Cardiac fibroblast (primary cell): ENCODE results near the gene HMCN2.

Experiments
- DNase-seq, 2 donors: peaks; one replicate each; pipeline versions ENCODE4 v3.0.0 to v3.0.0-alpha.2; 2010; ENCODE audit warnings: low read depth in 2 of 2
- H3K4me3 ChIP-seq, 2 donors: replicated peaks in 1 of 2; 1 replicate in 1 of 2; 2 replicates in 1 of 2; pipeline ENCODE4 v1.5.1; 2011; ENCODE audit warnings: low read depth in 2 of 2, low read length in 2 of 2, mild to moderate bottlenecking in 2 of 2, moderate library complexity in 1 of 2
- TF ChIP-seq, protein P1 (sequence below): IDR thresholded peaks from one replicate; pipeline ENCODE4 v1.5.1; 2011; ENCODE audit warnings: low read depth, mild to moderate bottlenecking, low read length, inconsistent platforms

Gene HMCN2

DNA sequence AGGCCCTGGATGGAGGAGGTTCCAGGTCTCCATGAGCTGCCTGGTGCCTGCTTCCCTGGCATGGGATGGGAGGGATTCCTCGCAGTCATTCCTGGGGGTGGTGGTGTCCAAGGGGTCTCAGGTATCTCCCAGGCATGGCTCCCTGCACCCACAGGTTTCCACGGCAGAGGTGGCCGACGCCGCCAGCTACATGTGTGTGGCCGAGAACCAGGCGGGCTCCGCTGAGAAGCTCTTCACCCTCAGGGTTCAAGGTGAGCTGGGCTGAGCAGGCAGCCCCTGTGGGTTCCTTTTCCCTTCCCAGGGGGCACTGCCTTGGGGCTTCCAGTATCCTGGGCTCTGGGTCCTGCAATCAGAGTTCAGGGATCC lies 117.8 kb downstream of the HMCN2 start:
- TF ChIP-seq, protein P1, sequence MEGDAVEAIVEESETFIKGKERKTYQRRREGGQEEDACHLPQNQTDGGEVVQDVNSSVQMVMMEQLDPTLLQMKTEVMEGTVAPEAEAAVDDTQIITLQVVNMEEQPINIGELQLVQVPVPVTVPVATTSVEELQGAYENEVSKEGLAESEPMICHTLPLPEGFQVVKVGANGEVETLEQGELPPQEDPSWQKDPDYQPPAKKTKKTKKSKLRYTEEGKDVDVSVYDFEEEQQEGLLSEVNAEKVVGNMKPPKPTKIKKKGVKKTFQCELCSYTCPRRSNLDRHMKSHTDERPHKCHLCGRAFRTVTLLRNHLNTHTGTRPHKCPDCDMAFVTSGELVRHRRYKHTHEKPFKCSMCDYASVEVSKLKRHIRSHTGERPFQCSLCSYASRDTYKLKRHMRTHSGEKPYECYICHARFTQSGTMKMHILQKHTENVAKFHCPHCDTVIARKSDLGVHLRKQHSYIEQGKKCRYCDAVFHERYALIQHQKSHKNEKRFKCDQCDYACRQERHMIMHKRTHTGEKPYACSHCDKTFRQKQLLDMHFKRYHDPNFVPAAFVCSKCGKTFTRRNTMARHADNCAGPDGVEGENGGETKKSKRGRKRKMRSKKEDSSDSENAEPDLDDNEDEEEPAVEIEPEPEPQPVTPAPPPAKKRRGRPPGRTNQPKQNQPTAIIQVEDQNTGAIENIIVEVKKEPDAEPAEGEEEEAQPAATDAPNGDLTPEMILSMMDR, result no peak
- no peak for DNase-seq
- no peak overlapping the region for H3K4me3 ChIP-seq

DNA sequence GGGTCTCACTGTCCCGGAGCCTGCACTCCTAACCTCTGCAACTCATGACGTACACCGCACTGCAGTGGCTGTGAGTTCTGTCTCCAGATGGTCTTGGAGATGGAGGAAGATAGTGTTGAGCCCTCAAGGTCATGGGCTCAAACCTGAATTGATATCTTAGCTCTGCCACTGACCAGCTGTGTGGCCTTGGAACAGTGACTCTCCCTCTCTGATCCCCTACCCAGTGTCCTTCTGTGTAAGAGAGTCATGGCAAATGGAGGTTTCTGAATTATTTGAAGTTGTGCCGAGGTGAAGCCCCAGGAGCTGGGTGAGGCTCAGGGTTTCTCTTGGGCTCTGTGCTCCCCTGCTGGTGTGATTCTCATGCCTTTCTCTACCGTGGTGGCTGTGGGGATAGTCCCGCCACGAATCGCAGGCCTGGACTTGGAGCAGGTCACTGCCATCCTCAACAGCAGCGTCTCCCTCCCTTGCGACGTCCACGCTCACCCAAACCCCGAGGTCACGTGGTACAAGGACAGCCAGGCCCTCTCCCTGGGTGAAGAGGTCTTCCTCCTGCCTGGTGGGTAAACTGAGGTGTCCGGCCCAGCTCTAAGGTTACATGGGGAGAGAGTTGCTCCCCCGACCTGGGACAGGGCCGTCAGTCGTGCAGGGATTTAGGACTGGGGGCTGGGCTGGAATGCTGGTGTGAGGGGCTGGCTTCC lies 118.6 kb downstream of the HMCN2 start:
- DNase-seq, result no peak
- no peak overlapping the region for H3K4me3 ChIP-seq
- TF ChIP-seq, protein P1, result no peak

DNA sequence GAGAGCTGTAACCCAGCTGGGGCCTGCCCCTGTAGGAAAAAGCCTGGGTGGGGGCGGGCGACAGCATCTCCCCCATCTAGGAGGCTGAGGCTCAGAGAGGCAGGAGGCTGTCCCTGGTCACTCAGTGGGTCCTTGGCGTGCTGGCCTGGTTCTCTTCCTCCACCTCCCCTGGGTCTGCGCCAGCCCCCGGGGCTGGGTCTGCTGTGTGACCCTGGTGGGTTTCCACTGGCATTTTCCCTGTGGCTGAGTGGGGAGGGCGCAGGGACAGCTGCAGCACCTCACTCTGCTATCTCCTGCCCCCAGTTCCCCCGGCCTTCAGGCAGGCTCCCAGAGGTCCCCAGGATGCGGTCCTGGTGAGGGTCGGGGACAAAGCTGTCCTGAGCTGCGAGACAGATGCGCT lies 119.7 kb downstream of the HMCN2 start:
- DNase-seq, result no peak
- TF ChIP-seq, protein P1, result no peak
- H3K4me3 ChIP-seq, result no peak overlapping the region

DNA sequence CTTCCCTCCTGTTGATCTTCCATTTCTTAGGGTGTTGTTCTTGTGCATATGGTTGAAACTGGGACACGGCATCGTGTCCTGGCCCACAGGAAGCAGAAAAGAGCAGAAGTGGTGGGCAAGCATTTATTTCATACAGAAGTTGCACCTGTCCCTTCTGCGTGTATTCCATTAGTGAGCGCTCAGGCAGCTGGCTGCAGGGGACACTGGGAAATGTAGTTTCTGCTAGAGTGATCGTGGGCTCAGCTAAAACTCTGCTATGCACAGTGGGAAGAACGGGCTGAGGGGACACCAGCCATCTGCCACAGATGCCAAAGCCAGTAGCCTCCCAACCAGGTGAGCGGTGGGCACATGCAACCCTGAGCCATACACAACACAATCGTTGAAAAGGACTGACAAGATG lies 121.8 kb downstream of the HMCN2 start:
- TF ChIP-seq, protein P1, result no peak
- no peak for DNase-seq
- H3K4me3 ChIP-seq, result no peak overlapping the region

DNA sequence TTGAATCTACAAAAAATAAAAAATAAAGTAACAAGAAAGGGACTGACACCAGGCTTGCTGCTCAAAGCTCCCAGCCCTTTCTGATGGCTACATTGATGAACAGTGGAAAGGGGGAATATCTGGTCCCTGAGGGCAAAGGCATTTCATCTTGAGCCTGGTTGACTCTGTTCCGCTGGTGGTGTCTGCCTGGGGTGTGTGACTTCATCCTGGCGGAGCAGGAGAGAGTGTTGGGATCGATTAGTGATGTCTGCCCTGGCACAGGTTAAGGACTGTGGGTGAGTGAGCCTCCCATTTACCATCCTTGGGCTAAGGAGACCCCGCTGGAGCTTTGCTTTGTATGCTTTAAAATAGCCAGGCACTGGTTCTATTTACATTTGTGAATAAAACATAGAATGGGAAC lies 122.3 kb downstream of the HMCN2 start:
- TF ChIP-seq, protein P1, result no peak
- no peak for DNase-seq
- H3K4me3 ChIP-seq, result no peak overlapping the region

DNA sequence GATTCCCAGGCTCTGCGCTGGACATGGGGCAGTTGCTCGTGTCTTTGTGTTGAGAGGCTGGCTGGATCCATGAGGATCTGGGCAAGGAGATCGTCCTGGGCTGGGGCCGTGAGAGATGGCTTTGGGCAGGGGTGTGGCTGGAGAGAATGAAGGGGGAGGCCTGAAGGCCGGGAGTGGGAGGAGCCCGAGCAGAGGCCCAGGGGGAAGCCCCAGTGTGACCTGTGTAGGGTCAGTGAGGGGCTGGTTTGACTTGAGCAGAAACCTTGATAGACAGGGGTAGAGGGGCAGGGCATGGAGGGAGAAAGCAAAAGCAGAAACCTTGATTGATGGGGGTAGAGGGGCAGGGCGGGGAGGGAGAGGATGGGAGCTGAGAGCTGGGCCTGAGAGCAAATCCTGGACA lies 124.8 kb downstream of the HMCN2 start:
- TF ChIP-seq, protein P1, result no peak
- H3K4me3 ChIP-seq, result no peak overlapping the region
- DNase-seq, result no peak

DNA sequence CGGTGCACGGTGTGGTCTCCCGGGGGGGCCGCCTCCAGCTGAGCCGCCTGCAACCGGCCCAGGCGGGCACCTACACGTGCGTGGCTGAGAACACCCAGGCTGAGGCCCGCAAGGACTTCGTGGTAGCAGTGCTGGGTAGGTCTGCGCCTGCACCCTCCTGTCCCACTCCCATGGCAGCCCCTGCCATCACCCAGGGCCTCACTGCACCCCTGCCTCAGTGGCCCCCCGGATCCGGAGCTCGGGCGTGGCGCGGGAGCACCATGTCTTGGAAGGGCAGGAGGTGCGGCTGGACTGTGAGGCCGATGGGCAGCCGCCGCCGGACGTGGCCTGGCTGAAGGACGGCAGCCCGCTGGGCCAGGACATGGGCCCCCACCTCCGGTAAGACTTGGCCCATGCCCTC lies 125.4 kb downstream of the HMCN2 start:
- TF ChIP-seq, protein P1, result no peak
- DNase-seq, result no peak
- no peak overlapping the region for H3K4me3 ChIP-seq
